AG04450 (cell line): Measurements from ENCODE around the gene MOCOS. TPM values are rescaled to one million over a fixed set of nuclear protein-coding genes. Genes with fewer than 3 reads are reported as not detected.
"Not testable (repeated sequence)": the region's sequence is repeated elsewhere in the genome, so short reads cannot be mapped to it uniquely, and the experiment has no call there.

Experiments
- CTCF ChIA-PET: fragments of 300-600, 350-600 bp; formaldehyde crosslinking; extraction: SDS; loops from one replicate; lab custom pipeline; 2022; ENCODE audit warnings: antibody characterized with exemption, inconsistent platforms; lab: Charles Lee
- POLR2A ChIA-PET: fragments of 350-600 bp; formaldehyde crosslinking; extraction: SDS; loops from one replicate; lab custom pipeline; 2021; ENCODE audit warnings: antibody characterized with exemption, inconsistent platforms; lab: Yijun Ruan, JAX
- DNase-seq: peaks from one replicate; pipeline ENCODE4 v3.0.0-alpha.2; 2011; ENCODE audit warnings: low read depth, low spot score
- H3K27ac ChIP-seq: one replicate; pipeline ENCODE4 v1.5.1; 2012; ENCODE audit warnings: low read depth, low read length, control low read depth
- H3K27me3 ChIP-seq: one replicate; pipeline ENCODE4 v1.6.0; 2012; ENCODE audit warnings: low read length; ENCODE audit not compliant: control insufficient read depth, insufficient read depth
- H3K4me3 ChIP-seq: 2 replicates; pipeline ENCODE4 v1.5.1; 2011; ENCODE audit warnings: mild to moderate bottlenecking, low read depth, low read length, control low read depth
- H3K9me3 ChIP-seq: 2 replicates; pipeline ENCODE4 v1.5.1; 2012; ENCODE audit warnings: low read length; ENCODE audit not compliant: control insufficient read depth, insufficient read depth
- CTCF ChIP-seq: IDR thresholded peaks from 2 replicates; pipeline ENCODE4 v1.5.1; 2011; ENCODE audit warnings: low read depth, low read length, control low read depth, inconsistent platforms
- polyA plus RNA-seq: library from polyadenylated mRNA; depleted of rRNA; stranded (reverse); fragments of >200 nt; gene quantifications from 2 replicates; pipeline ENCODE4 v1.2.3, GENCODE V29; 2011

MOCOS gene
- polyA plus RNA-seq, 1 experiment: 5.1 TPM

GRCh38 chr18:36203360-36203895 is 16.1 kb downstream of the MOCOS start:
- ChIA-PET CTCF (interaction anchor here (1.5 kb wide), 1 partner anchor 81 kb away, joined by 3 read pairs; no protein-coding TSS in a partner anchor), POLR2A (no interaction called here)
- Histone ChIP-seq H3K4me3 (no peak overlapping the region), H3K27ac (no peak overlapping the region), H3K27me3 (no peaks in the 10 kb centered on the region), H3K9me3 (no peaks in the 10 kb centered on the region)
- no peak for DNase-seq
- no peak for TF ChIP-seq CTCF

DNA sequence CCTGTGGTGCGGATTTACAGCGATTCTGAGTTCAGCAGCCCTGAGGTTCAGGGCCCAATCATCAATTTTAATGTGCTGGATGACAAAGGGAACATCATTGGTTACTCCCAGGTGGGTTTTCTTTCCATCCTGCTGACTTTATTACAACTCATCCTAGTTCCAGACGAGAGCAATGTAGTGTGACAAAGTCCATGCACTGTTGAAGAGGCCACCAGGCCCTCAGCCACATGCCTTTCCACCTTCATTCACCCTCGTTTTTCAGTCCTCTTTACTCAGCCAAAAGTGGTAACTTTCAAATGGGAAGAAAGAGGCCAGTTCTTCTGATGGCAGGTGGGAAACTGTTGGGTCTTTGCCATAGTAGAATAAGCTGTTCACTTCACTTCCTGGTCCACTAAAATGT is 17.9 kb downstream of the MOCOS start:
- Histone ChIP-seq H3K4me3 (no peak overlapping the region), H3K9me3 (no peaks in the 10 kb centered on the region), H3K27me3 (no peaks in the 10 kb centered on the region), H3K27ac (no peak overlapping the region)
- DNase-seq: no peak
- ChIA-PET POLR2A (no interaction called here), CTCF (interaction anchor here (0.6 kb wide), 1 partner anchor 76 kb away, joined by 4 read pairs; no protein-coding TSS in a partner anchor)
- TF ChIP-seq CTCF: no peak

DNA sequence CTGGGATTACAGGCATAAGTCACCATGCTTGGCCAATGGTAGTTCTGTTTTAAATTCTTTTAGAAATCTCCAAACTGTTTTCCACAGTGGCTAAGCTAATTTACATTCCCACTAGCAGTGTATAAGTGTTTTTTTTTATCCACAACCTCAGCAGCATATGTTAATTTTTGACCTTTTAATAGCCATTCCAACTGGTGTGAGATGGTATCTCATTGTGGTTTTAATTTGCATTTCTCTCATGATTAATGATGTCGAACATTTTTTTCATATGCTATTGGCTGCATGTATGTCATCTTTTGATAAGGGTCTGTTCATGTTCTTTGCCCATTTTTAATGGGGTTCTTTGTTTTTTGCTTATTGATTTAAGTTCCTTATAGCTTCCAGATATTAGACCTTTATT is 20.0 kb downstream of the MOCOS start:
- Histone ChIP-seq H3K27ac (no peak overlapping the region), H3K9me3 (no peaks in the 10 kb centered on the region), H3K4me3 (no peak overlapping the region), H3K27me3 (no peaks in the 10 kb centered on the region)
- ChIA-PET POLR2A (no interaction called here), CTCF (no interaction called here)
- no peak for DNase-seq
- no peak for TF ChIP-seq CTCF

GRCh38 chr18:36207969-36208368 is 20.7 kb downstream of the MOCOS start:
- H3K27ac ChIP-seq, H3K4me3 ChIP-seq, DNase-seq, H3K9me3 ChIP-seq, POLR2A ChIA-PET, H3K27me3 ChIP-seq, CTCF ChIA-PET: not testable (repeated sequence)

DNA sequence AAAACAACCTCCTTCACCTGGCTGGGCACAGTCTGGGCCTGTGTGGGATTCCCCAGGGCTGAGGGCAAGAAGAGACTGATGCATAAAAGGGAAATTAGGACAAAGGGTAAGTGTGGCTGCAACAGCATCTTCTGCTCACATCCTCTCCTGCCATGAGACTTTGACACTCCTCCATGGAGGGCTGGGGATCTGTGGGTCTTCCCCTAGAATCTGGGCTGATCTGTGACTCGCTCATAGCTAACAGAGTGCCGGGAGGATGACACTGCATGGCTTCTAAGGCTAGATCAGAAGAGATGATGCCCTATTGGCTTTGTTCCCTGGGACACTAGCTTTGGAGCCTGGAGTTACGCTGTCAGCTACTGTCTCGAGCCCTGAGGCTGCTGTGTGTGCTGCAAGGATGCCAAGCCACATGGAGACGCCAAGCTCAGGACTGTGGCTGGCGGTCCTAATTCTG is 24.3 kb downstream of the MOCOS start:
- Histone ChIP-seq H3K9me3 (no peaks in the 10 kb centered on the region), H3K27me3 (no peaks in the 10 kb centered on the region), H3K27ac (no peak overlapping the region), H3K4me3 (no peak overlapping the region)
- TF ChIP-seq CTCF: no peak
- no peak for DNase-seq
- ChIA-PET CTCF (interaction anchor here (0.7 kb wide), 1 partner anchor 26 kb away, joined by 3 read pairs; no protein-coding TSS in a partner anchor), POLR2A (interaction anchor here (0.6 kb wide), 1 partner anchor 14 kb away, joined by 4 read pairs; no protein-coding TSS in a partner anchor)
